Astrocyte (in vitro differentiated cells and primary cell): ENCODE data around the gene SFSWAP.
"Not testable (repeated sequence)": the region's sequence is repeated elsewhere in the genome, so short reads cannot be mapped to it uniquely, and the experiment has no call there.

Experiments
- EZH2 ChIP-seq: IDR thresholded peaks from 2 replicates; pipeline ENCODE4 v1.6.1; 2012; ENCODE audit warnings: mild to moderate bottlenecking, low read length, inconsistent platforms; ENCODE audit not compliant: insufficient read depth
- TF ChIP-seq, protein P1 (sequence below): IDR thresholded peaks from 2 replicates; pipeline ENCODE4 v1.5.1; 2011; ENCODE audit warnings: low read depth, mild to moderate bottlenecking, inconsistent platforms, low read length, moderate library complexity; ENCODE audit not compliant: insufficient read depth

DNA sequence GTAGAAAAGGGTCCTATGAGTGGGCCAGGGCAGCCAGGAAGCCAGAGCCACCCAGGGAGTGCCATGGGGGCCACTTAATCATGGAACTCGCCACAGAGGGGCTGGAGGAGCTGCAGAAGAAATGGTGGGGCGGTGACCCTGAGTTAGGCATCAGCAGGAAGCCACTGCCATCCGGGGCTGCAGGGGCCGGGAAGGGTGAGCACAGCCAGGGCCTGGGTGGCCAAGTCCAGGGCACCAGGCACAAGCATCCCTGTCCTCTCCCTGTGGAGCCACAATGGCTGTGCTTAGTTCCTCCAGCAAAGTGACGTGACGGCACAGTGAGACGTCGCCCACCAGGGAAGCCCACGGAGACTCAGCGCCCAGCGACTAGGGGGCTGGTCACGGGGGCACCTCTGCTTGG, 44.4 kb upstream of the SFSWAP start:
- TF ChIP-seq, protein P1, sequence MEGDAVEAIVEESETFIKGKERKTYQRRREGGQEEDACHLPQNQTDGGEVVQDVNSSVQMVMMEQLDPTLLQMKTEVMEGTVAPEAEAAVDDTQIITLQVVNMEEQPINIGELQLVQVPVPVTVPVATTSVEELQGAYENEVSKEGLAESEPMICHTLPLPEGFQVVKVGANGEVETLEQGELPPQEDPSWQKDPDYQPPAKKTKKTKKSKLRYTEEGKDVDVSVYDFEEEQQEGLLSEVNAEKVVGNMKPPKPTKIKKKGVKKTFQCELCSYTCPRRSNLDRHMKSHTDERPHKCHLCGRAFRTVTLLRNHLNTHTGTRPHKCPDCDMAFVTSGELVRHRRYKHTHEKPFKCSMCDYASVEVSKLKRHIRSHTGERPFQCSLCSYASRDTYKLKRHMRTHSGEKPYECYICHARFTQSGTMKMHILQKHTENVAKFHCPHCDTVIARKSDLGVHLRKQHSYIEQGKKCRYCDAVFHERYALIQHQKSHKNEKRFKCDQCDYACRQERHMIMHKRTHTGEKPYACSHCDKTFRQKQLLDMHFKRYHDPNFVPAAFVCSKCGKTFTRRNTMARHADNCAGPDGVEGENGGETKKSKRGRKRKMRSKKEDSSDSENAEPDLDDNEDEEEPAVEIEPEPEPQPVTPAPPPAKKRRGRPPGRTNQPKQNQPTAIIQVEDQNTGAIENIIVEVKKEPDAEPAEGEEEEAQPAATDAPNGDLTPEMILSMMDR, result not testable (repeated sequence)
- not testable (repeated sequence) for TF ChIP-seq EZH2
